Central memory CD4-positive, alpha-beta T cell (primary cell): Measurements from ENCODE around the gene HELZ2.
"Not testable (repeated sequence)": the region's sequence is repeated elsewhere in the genome, so short reads cannot be mapped to it uniquely, and the experiment has no call there.

ENCODE experiments used
- DNase-seq: peaks from one replicate; pipeline ENCODE4 v3.0.0; 2022

The HELZ2 gene

DNA sequence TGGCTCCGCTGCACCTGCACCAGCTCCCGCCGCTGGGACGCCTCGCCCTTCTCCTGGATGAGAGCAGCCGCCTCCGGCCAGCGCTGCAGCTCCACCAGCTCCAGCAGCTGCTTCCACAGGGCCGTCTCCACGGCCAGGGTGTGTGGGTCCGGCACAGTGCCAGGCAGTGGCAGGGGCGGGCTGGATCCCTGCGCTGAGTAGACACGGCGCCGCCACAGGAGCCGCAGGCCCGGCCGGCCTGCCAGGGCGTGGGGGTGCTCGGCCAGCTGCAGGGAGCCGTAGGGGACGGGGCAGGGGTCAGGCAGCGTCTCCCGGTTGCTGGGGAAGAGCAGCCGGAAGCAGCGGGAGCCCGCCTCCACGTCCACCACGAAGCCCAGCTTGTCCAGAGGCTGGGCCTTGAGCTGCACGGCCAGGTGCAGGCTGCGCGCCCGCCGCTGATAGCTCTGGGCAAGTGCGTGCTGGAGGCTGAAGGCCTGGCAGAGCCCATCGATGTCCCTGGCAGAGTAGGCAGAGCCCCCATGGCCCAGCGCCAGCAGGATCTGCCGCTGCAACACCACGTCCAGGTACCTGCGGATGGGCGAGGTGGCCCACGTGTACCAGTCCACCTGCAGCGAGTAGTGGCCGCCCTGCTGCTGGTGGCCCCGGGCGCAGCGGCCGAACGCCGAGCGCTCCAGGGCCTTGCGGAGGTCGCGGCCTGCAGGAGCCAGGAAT is 10.7 kb downstream of the HELZ2 start:
- DNase-seq, result no peak

DNA sequence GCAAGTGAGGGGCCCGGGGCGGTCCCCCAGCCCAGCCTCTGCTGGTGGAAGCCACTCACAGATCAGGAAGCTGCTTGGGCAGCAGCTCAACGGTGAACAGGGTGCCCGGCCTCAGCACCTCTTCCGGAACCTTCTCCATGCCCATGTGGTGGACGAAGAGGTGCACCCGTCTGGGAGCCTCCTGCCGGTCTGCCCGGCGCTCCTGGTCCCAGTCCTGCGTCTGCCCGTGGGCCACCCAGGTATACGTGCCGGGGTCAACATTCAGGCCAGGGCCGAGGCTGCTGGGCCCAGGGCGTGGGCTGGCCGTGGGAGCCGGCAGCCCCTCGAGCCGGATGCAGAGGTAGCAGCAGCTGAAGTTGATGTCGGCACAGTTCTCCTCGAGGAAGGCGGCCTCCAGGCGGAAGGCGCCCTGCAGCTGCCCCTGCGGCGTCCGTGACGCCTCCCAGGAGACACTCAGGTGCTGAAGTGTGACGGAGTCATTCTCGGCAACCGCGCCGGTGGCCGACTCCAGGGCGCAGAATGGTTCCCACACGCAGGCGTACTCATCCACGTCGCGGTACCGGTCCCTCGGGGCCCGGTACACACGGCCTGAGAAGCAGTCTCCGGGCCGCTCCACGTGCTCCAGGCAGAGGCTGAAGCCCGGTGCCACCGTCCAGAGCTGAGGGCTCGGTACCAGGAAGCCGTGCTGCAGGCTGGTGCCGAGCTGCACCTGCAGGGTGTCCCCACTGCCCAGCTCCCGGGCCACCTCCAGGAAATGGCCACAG is 11.4 kb downstream of the HELZ2 start:
- DNase-seq, result no peak

DNA sequence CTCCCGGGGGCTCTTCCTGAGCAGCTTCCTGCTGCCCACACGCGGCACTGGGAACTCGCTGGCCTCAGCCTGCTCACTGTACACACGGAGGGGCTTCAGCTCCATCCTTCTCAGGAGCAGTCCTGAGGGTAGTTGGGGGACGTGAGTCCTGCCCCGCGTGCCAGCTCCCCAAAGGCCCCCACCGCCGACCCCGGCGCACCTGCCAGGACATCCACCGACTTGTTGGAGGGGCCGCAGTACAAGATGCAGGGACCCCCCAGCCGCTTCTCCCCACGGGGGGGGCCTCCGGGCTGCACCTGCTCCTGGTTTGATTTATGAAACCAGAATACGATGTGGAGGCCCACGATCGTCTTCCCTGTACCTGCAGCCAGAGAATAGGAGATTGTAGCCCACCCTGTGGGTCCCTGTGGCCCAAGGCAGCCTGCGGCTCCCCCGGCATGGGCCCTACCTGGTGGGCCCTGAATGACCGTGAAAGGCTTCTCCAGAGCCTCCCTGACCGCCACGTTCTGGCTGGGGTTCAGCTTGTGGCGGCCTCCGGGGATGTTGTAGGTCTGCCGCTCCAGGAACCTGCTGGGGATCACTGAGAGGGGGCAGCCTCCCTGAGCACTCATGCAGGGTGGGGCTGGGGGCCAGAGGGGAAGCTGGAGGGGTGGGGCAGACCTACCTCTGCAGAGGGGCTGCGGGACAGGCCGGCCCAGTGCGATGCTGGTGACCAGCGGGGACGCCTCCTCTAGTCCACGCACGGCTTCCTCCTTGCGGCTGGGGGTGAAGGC is 12.2 kb downstream of the HELZ2 start:
- no peak for DNase-seq

GRCh38 chr20:63560856-63561609 is 13.0 kb downstream of the HELZ2 start:
- no peak for DNase-seq

DNA sequence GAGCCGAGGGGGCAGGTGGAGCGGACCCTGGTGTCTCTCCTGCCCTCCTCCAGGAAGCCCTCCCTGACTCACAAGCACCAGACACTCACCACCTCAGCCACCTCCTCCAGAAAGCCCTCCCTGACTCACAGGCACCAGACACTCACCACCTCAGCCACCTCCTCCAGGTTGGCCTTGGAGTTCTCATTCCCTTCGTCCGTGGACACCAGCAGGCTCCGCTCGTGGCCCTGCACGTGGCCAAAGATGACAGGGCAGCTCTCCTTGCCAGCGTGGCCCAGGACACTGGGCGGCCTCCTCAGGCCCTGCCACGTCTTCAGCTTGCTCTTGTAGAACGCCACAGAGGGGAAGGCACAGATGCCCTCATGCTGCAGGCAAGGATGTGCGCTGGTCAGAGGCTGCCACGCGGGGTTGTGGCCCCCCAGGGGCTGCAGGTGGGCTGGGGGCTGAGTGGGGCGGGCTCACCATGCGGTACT is 13.7 kb downstream of the HELZ2 start:
- DNase-seq, result no peak

GRCh38 chr20:63559485-63560332 is 14.3 kb downstream of the HELZ2 start:
- not testable (repeated sequence) for DNase-seq

- DNase-seq, result no peak
These were observed 15.1 kb downstream of the HELZ2 start for GRCh38 chr20:63558804-63559484.

GRCh38 chr20:63557481-63557891 is 16.6 kb downstream of the HELZ2 start:
- no peak for DNase-seq

DNA sequence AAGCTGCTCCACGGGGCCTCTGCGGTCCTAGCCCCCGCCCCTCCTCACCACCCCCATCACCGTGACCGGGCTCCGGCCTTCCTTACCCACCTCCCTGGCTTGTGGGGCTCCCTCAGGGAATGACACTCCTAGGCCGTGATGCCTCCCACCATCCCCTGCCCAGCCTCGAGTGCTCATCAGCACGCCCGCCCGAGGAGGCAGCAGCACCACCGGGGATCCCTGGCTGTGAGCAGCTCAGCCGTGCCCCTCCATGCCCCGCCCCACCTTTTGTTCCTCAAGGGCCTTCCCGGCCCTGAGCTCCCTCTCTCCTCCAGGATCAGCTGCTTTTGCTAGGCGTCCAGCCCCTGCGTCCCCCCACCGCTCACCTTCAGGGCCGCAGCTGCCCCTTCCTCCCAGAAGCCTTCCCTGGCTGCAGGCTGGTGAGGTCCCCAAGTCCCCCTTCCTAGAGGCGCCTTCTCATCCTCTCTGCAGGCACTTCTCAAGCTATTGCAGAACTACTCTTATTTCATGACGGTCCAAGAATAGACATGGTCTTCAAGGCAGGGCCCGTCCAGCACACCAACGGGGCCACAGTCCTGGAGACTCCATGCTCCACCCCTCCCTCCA is 17.1 kb downstream of the HELZ2 start:
- DNase-seq, result no peak

DNA sequence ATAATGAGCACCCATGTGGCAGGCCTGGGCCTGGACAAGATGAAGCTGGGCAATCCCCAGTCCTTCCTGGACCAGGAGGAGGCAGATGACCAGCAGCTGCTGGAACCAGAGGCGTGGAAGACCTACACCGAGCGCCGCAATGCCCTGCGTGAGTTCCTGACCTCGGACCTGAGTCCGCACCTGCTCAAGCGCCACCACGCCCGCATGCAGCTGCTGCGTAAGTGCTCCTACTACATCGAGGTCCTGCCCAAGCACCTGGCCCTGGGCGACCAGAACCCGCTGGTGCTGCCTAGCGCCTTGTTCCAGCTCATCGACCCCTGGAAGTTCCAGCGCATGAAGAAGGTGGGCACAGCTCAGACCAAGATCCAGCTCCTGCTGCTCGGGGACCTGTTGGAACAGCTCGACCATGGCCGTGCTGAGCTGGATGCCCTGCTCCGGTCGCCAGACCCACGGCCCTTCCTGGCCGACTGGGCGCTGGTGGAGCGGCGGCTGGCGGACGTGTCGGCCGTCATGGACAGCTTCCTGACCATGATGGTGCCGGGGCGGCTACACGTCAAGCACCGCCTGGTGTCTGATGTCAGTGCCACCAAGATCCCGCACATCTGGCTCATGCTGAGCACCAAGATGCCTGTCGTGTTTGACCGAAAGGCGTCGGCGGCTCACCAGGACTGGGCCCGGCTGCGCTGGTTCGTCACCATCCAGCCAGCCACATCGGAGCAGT is 18.2 kb downstream of the HELZ2 start:
- no peak for DNase-seq

DNA sequence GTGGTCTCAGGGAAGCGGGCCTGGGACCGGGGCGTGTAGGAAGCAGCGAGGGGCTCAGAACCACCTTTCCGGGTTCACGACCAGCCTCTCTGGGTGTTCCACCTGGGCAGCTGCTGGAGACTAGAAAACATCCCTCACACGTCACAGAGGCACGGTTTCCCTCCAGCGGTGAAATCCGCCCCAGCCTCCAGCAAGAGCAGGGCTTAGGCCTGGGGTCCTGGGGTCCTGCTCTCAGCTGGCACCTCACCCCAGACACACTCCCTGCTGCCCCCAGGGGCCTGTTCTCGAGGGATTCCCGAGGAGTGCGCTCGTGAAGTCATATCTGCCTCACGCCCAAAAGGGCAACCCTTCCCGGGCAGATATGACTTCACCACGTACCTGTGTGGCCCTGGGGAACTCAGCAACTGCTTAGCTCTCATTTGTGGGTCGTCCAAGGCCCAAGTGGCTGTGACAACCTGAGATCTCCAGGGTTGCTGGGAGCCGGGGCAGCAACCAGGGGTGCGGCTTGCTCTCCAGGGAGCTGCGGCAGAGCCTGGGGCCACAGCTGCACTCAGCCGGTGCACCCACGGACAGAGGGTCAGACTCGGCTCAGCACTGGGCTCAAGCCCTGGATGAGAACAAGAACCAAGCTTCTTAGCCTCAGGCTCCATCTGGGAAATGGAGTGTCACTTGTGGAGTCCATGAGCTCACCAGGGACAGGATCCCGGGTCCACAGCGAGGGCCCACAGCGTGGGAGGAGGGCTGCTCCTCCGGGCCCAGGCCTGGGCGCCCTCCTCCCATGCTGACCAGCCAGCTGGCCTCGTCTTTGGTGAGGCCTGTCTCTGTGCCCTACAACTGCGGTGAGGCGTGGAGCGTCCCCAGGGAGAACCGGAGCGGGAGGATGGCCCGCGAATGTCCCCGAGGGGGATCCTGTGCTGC is 19.4 kb downstream of the HELZ2 start:
- no peak for DNase-seq

DNA sequence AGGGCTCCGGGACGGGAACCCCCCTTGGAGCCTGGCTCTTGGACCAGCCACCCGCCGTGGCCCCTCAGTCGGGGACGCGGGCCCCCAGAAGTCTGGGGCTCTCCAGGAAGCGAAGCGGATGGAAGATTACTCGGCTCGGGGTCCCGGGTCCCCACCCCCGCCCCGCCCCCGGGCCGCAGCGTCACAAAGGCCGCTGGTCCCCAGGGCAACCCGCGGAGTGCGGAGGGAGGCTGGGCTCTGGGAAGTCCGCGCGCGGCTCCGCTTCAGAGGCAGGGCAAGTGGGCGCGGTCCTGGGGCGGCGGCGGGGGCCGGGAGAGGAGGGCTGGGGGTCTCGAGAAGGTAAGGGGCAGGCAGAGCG is 20.1 kb downstream of the HELZ2 start, which contains the start of gene FNDC11:
Gene FNDC11 (plus strand): TSS at position 227 of the 358 bp plus-strand sequence. CDS start 1,505 bp downstream, outside the sequence.
- DNase-seq, result no peak

DNA sequence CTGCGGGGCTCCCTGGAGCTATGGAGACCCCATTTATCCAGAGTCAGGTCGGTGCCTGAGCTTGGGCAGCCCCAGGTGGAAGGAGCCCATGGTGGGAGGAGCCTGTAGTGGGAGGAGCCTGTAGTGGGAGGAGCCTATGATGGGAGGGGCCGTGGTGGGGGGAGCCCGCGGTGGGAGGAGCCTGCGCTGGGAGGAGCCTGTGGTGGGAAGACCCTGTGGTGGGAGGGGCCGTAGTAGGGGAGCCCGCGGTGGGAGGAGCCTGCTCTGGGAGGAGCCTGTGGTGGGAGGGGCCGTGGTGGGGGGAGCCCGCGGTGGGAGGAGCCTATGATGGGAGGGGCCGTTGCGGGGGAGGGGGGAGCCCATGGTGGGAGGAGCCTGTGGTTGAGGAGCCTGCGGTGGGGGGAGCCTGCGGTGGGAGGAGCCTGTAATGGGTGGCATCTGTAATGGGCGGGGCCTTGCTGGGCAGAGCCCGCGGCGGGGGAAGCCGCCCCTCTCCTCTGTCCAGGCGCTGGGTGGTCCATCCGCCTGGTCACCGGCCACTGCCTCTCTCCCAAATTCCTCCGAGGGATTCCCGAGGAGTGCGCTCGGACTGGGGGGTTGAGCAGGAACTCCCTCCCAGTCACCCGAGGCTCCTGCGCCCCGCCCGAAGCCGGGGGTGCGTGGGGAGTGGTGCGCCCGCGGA is 20.6 kb downstream of the HELZ2 start:
- DNase-seq, result peak; percentile 87

DNA sequence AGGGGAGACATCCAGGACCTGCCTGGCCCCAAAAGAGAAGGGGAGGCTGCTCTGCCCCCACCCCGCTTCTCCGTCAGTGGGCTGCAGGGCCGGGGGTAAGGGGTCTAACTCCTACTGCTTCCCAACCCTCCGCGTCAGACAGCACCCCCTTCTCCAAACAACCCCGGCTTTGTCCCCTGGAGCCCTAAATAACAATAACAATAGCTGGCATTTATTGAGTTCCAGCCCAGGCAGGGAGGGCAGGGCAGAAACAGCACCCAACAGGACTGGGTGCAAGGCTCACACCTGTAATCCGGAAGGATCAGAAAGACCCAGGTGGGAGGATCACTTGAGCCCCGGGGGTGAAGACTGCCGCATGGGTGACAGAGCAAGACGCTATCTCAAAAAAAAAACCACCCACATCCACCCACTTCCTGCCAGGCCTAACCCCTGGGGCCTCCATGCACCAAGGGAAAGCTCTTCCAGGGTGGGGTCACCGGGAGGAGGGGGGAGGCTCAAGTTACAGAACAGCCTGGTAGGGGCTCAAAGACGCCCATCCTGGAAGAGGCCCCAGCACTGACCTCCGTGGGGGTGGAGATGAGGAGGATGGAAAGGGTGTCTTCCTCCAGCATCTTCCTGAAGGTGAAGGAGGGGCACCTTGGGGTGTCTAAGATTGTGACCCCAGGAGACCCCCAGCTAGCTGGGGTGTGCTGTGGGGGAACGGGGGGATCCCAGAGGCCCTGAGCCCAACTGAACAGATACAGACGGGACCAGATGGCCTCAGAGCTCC is 21.4 kb downstream of the HELZ2 start:
- peak; percentile 81 for DNase-seq

DNA sequence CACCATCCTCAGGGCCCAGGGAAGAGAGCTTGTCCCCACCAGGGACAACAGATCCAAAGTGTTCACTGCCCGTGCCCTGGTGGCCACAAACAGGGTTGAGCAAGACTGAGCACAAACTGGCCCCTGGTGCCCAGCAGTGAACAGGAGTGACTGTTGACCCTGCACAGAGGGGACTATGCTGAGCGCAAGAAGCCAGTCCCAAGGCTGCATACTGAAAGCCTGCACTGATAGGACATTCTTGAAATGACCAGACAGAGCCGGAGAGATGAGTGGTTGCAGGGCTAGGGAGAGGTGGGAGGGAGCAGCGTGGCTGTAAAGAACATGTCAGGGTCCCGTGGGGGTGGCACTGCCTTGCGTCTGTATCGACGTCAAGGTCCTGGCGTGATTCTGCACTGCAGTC is 23.0 kb downstream of the HELZ2 start:
- no peak for DNase-seq

- DNase-seq, result no peak
These were observed 24.3 kb downstream of the HELZ2 start for GRCh38 chr20:63549679-63550282.

DNA sequence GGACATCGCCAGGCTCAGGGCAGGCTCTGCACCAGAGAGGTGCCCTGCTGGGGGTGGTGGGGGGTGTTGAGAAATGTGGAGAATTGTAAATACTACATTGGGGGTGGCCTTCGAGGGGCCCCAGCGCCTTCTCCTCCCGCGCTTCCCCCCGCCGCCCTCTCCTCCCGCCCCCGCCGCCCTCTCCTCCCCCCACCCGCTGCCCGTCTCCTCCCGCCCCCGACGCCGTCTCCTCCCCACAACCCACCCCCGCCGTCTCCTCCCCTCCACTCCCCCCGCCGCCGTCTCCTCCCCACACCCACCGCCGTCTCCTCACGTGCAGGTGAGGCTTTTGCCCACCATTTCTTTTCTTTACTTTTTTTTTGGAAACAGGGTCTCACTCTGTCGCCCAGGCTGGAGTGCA is 25.0 kb downstream of the HELZ2 start:
- DNase-seq, result no peak
